ENCODE measurements around the gene ZNF593OS.

Gene ZNF593OS

GRCh38 chr1:26184086-26184485 is 12.5 kb upstream of the ZNF593OS start:
- DNase-seq (ENCODE audit: low spot score) = no peak

GRCh38 chr1:26182383-26182696 is 10.7 kb upstream of the ZNF593OS start:
- DNase-seq (ENCODE audit: low spot score) = no peak

GRCh38 chr1:26181586-26182382 is 10.2 kb upstream of the ZNF593OS start:
- no peak for DNase-seq (ENCODE audit: low spot score)

GRCh38 chr1:26180010-26180506 is 8.4 kb upstream of the ZNF593OS start:
- no peak for DNase-seq (ENCODE audit: low spot score)

GRCh38 chr1:26177182-26177684 is 5.6 kb upstream of the ZNF593OS start, which contains the start of gene CNKSR1:
CNKSR1 (plus strand) TSS chr1:26177491; CDS start chr1:26177548, 57 bp downstream.
- no peak for DNase-seq (ENCODE audit: low spot score)

- no peak for DNase-seq (ENCODE audit: low spot score)
These were observed 3.7 kb upstream of the ZNF593OS start for GRCh38 chr1:26175346-26175745.

- DNase-seq (ENCODE audit: low spot score) = no peak
These were observed 1.2 kb downstream of the ZNF593OS start for GRCh38 chr1:26170472-26170821.

- DNase-seq (ENCODE audit: low spot score) = peak; percentile 93
These were observed 1.8 kb downstream of the ZNF593OS start, which contains the start of gene ZNF593 for GRCh38 chr1:26169669-26170471. ZNF593 (plus strand) TSS chr1:26169908; CDS start chr1:26169984, 76 bp downstream.

- DNase-seq (ENCODE audit: low spot score) = no peak
These were observed 2.5 kb downstream of the ZNF593OS start for GRCh38 chr1:26169198-26169554.

- DNase-seq (ENCODE audit: low spot score) = no peak
These were observed 3.0 kb downstream of the ZNF593OS start, which contains the start of gene C1orf232 for GRCh38 chr1:26168410-26169197. C1orf232 (minus strand) TSS chr1:26168963; CDS start chr1:26168499, 464 bp downstream.

- DNase-seq (ENCODE audit: low spot score) = peak; percentile 37
These were observed 4.8 kb downstream of the ZNF593OS start for GRCh38 chr1:26166719-26167281.

- DNase-seq (ENCODE audit: low spot score) = no peak
These were observed 6.5 kb downstream of the ZNF593OS start for GRCh38 chr1:26164861-26165842.

GRCh38 chr1:26164036-26164860 is 7.4 kb downstream of the ZNF593OS start:
- peak; percentile 51 for DNase-seq (ENCODE audit: low spot score)

- DNase-seq (ENCODE audit: low spot score) = no peak
These were observed 8.0 kb downstream of the ZNF593OS start for GRCh38 chr1:26163684-26164035.

GRCh38 chr1:26162220-26162709 is 9.4 kb downstream of the ZNF593OS start:
- DNase-seq (ENCODE audit: low spot score) = no peak

- DNase-seq (ENCODE audit: low spot score) = no peak
These were observed 10.0 kb downstream of the ZNF593OS start for GRCh38 chr1:26161415-26162219.

GRCh38 chr1:26160527-26161414 is 10.9 kb downstream of the ZNF593OS start:
- DNase-seq (ENCODE audit: low spot score) = no peak

- no peak for DNase-seq (ENCODE audit: low spot score)
These were observed 11.9 kb downstream of the ZNF593OS start for GRCh38 chr1:26159743-26160039.
